K562 (cell line): Measurements from ENCODE around the gene TUBD1.
"Not testable (repeated sequence)": the region's sequence is repeated elsewhere in the genome, so short reads cannot be mapped to it uniquely, and the experiment has no call there.

Source experiments
- BHLHE40 ChIP-seq: IDR thresholded peaks from 2 replicates; pipeline ENCODE4 v1.6.1; 2011; ENCODE audit warnings: low read length, improper control_type of control experiment
- EZH2 ChIP-seq: IDR thresholded peaks from 2 replicates; pipeline ENCODE4 v1.6.1; 2012; ENCODE audit warnings: low read depth, mild to moderate bottlenecking, inconsistent platforms, low read length, borderline replicate concordance
- KLF13 ChIP-seq: fragments of 450-650 bp; IDR thresholded peaks from 2 replicates; pipeline ENCODE4 v1.6.1; 2016; ENCODE audit warnings: missing genetic modification characterization, low read depth, mild to moderate bottlenecking, missing compliant biosample characterization, moderate library complexity, borderline replicate concordance
- NCOA1 ChIP-seq: fragments of 450-650 bp; IDR thresholded peaks from 2 replicates; pipeline ENCODE4 v1.6.1; 2016; ENCODE audit warnings: low read depth
- POLR2AphosphoS5 ChIP-seq: IDR thresholded peaks from 2 replicates; pipeline ENCODE4 v1.6.1; 2011; ENCODE audit warnings: mild to moderate bottlenecking, low read depth, low read length, moderate library complexity; ENCODE audit not compliant: control insufficient read depth, insufficient read depth
- PTTG1 ChIP-seq: fragments of 450-650 bp; IDR thresholded peaks from 2 replicates; pipeline ENCODE4 v1.6.1; 2016; ENCODE audit warnings: low read depth, mild to moderate bottlenecking, missing genetic modification characterization, missing compliant biosample characterization
- RERE ChIP-seq: sonication (generic); formaldehyde crosslinking; IDR thresholded peaks from 2 replicates; pipeline ENCODE4 v1.8.0; 2023; ENCODE audit warnings: missing genetic modification reagents, mild to moderate bottlenecking, borderline replicate concordance
- TAF1 ChIP-seq: IDR thresholded peaks from 2 replicates; pipeline ENCODE4 v1.6.1; 2011; ENCODE audit warnings: mild to moderate bottlenecking, low read length, moderate library complexity; ENCODE audit not compliant: insufficient read depth, control insufficient read depth, severe bottlenecking; ENCODE audit errors: extremely low read depth
- ZFP36 ChIP-seq: fragments of 150-350 bp; IDR thresholded peaks from 2 replicates; pipeline ENCODE4 v1.6.1; 2018; ENCODE audit warnings: low read length, low read depth; ENCODE audit not compliant: partially characterized antibody
- ZNF280B ChIP-seq: fragments of 250-450 bp; sonication (Bioruptor Pico); IDR thresholded peaks from 2 replicates; pipeline ENCODE4 v1.5.1; 2021; ENCODE audit warnings: mild to moderate bottlenecking
- ZNF830 ChIP-seq: fragments of 250-450 bp; sonication (Bioruptor Pico); IDR thresholded peaks from 2 replicates; pipeline ENCODE4 v1.5.0; 2021; ENCODE audit warnings: mild to moderate bottlenecking
- TF ChIP-seq, protein P1 (sequence below), 2 experiments: fragments of 450-650 bp; formaldehyde crosslinking in 1 of 2; IDR thresholded peaks; 2 replicates each; pipeline versions ENCODE4 v1.4.0 to v1.6.1; 2014 to 2020; ENCODE audit warnings: mild to moderate bottlenecking in 2 of 2, borderline replicate concordance in 1 of 2, low read depth in 1 of 2

DNA sequence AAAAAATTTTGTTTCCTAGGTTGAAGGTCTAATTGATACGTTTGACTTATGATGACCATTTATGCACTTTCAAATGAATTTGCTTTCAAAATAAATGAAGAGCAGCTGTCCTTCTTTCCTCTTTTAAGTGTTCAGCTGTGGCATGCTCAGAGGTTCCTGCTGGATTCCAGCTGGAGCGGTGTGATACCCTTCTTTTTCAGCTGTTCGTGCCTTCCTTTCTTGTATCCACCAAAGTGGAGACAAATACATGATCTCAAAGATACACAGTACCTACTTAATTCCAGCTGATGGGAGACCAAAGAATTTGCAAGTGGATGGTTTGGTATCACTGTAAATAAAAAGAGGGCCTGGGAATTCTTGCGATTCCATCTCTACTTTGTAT, 50.9 kb downstream of the TUBD1 start:
- TF ChIP-seq TAF1; NCOA1; ZNF280B (CRISPR knock-in tag); BHLHE40; POLR2AphosphoS5; EZH2; RERE (CRISPR knock-in tag); KLF13; PTTG1 (tag); ZFP36; ZNF830: not testable (repeated sequence)
- TF ChIP-seq, protein P1, sequence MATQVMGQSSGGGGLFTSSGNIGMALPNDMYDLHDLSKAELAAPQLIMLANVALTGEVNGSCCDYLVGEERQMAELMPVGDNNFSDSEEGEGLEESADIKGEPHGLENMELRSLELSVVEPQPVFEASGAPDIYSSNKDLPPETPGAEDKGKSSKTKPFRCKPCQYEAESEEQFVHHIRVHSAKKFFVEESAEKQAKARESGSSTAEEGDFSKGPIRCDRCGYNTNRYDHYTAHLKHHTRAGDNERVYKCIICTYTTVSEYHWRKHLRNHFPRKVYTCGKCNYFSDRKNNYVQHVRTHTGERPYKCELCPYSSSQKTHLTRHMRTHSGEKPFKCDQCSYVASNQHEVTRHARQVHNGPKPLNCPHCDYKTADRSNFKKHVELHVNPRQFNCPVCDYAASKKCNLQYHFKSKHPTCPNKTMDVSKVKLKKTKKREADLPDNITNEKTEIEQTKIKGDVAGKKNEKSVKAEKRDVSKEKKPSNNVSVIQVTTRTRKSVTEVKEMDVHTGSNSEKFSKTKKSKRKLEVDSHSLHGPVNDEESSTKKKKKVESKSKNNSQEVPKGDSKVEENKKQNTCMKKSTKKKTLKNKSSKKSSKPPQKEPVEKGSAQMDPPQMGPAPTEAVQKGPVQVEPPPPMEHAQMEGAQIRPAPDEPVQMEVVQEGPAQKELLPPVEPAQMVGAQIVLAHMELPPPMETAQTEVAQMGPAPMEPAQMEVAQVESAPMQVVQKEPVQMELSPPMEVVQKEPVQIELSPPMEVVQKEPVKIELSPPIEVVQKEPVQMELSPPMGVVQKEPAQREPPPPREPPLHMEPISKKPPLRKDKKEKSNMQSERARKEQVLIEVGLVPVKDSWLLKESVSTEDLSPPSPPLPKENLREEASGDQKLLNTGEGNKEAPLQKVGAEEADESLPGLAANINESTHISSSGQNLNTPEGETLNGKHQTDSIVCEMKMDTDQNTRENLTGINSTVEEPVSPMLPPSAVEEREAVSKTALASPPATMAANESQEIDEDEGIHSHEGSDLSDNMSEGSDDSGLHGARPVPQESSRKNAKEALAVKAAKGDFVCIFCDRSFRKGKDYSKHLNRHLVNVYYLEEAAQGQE (IDR thresholded peaks at IDR 0.05; ENCODE audit: borderline replicate concordance) = not testable (repeated sequence)
- TF ChIP-seq, protein P1 (CRISPR knock-in tag; IDR thresholded peaks at IDR 0.05; ENCODE audit: low read depth) = not testable (repeated sequence)
